Kidney tubule cell (primary cell): ENCODE data around the gene KLF12.

Experiments
- DNase-seq: peaks from one replicate; pipeline ENCODE4 v3.0.0-alpha.2; 2018; ENCODE audit warnings: low spot score

KLF12 gene

DNA sequence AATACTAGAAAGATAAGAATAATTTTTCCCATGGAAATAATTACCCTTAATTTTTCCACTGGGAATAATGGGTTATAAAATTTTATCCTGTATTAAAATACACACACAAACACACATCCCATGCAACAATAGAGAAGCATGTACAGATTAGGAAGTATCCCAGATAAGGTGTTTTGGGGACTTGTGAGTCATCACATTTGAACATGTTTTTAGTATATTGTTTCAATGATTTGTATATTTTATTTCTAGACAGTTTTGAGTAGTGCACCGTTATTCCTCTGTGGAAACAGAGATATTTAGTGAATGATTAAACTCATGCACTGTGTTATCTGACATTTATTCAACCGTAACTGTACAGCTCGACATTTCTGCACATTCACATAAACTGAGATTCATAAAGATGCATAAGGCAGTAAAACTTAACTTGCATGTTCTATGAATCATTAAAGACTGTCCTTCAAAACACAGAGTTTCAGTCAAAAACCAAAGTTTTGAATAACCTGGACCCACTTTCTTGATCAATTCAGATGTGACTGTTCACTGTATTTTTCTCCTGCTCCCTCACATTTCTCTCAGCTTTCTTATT is 30.1 kb downstream of the KLF12 start:
- peak; percentile 13 for DNase-seq

DNA sequence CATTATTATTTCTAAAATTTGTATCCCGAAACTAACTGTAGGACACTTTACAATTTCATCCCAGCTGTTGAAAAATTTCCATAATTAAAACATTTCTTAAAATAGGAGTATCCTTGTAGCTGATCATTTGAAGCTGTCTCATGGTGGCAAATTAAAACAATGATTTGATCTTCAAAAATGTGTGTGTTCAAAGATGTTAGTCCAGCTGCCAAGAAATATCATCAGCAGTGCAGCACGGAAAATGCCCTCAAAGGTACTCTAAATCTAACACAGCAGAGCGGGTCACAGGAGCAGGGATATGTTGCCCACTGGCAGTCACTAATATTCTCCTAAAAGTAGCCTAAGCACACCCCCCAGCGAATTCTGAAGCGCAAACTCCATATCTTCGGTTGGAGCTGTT is 31.0 kb downstream of the KLF12 start:
- DNase-seq, result no peak

DNA sequence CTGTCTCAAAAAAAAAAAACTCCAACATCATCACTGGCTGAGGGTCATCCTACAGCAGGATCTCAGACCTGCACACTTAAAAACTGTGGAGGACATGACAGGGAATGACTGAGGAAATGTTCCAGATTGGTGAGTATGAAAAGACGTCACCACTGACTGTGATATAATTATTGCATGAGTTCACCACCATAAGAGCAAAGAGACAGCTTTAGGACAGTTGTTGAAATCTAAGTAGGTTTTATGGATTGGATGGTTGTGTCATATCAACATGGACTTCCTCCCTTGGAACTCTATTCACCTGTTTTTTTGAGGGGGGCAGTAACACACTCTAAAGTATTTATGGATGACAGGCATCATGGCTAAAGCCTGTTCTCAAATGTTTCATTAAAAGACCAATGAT is 31.5 kb downstream of the KLF12 start:
- DNase-seq, result no peak

DNA sequence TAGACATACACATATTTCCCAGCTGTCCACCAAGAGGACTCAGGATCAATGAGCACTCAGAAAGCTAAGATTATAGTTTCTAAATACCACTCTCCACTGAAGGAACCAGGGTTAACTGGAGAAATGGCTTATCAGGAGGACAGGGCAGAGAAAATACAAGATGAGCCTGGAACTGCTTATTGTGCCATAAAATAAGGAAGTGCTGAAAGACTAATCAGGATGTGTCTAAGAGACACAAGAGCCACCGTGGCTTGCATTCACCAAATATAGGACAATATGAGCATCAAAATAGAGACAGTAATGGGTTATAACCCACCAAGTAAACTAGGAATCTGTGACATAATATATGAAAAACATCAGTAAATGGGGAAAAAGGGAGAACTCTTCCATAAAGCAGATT is 32.8 kb downstream of the KLF12 start:
- no peak for DNase-seq

DNA sequence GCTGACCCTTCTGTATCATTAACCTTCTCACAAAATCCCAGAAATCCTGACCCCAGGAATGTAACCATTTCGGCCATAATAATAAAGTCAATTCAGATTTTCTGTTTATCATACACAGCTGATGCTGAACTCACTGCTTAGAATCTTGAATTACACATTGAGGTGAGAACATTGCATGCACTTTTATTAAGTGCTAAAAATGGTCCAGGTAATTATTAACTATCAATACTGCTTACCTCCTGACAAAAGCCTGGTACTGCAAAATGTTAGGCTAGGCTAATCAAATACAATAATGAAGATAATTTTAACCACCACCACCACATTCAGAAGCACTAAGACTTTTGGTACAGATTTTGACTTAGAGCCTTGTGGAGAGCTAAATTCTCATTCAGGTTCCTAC is 36.1 kb downstream of the KLF12 start:
- DNase-seq, result peak; percentile 17

DNA sequence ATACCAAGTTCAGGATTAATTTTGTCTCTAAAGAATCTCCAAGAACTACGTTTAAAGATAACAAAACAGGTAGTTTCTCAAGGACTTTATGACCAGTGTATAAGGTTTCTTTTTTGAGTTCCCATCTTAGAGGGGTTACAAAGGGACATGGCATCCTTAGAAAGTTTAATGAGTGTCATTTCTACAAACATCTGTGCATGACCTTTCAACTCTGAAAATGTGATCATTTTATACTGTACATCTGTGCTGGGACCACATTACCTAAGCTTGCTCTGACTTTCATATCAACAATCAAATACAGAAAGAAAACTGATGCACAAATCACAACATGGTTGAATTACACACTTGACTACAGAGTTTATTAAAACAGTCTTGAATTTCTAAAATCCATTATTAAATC is 37.1 kb downstream of the KLF12 start:
- no peak for DNase-seq

DNA sequence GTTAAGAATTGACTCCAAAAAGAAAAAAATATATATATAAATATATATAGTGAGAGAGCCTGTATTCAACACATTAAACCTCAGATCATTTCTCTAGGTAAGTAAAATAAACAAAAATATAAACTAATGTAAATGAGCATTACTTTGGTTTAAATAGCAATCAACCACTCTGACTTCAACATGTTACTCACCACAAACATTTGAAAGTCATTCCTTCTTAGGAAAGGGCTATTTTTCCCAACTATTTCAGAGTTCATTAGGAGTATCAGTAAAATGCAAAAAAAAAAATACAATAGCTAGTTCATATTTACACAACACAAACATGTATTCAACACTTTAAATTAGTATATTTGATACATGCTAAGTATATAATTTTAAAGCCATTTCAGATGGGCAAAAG is 40.5 kb downstream of the KLF12 start:
- DNase-seq, result no peak

DNA sequence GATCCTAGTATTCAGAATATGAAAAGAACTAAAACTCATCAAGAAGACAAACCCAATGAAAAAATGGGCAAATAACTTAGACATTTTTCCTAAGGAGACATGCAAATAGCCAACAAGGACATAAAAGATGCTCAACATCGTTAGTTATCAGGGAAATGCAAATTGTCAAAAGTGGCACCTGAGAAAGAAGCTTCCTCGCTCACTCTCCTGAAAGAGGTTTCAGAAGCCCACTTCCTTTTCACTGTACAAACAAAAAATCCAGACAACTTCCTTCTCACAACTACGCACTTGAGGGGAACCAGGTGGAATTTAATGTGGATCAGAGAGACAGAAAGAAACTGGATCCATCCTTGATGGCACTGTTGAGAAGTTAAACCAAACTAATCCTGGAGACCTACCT is 41.5 kb downstream of the KLF12 start:
- no peak for DNase-seq

DNA sequence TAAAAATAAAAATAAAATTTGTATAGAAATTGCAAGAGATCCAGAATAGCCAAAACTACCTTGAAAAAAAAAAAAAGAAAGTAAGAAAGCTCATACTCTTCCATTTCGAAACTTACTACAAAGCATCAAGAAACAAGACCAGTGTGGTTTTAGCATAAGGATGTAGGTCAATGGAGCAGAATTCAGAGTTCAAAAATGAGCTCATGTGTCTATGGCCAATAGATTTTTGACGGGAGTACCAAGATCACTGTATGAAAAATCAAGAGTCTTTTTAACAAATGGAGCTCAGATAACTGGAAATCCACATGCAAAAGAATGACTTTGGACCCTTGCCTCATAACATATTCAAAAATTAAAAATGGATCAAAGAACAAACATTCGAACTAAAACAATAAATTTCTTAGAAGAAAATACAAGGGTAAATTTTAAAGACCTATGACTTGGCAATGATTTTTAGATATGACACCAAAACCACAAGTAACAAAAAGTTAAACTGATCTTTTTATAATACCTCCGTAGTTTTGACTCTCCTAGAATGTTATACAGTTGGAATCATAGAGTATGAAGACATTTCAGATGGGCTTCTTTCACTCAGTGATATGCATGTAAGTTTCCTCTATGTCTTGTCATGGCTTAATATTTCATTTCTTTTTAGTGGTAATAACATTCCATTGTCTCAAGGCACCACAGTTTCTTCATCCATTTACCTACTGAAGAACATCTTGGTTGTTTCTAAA is 43.2 kb downstream of the KLF12 start:
- DNase-seq, result no peak

DNA sequence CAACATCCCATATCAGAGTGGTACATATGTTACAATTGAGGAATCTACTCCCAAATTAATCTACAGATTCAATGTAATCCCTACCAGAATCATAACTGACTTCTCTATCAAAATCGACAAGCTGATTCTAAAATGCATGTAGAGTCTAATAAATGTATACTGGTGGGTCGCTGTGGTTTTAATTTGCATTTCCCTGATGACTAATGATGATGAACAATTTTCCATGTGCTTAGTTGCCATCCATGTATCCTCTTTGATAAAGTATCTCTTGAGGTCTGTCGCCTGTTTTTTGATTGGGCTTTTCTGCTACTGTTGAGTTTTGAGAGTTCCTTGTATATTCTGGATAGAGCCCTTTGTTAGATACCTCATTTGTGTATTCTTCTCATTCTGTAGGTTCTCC is 43.8 kb downstream of the KLF12 start:
- DNase-seq, result no peak

DNA sequence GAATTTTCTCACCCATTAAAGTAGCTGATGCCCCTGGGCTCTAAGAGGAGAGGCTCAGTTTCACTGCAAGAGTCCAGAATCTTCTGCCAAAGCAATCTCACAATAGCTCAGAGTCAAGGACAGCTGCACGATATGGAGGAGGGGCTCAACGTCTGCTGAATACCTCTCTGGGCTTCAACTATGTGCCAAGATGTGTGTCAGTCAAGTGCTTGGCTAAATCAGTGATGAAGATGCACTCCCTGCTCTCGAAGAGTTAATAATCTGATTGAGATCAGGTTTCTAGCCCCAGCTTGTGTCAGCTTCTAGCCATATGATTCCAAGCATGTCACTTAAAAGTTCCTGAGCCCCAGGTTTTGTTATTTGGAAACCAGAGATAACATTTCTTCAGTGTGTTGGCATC is 46.8 kb downstream of the KLF12 start:
- no peak for DNase-seq
